ENCODE measurements around the gene COG3. TPM values are rescaled to one million over a fixed set of nuclear protein-coding genes. Genes with fewer than 3 reads are reported as not detected.

The COG3 gene
- total and polyA plus RNA-seq, 5 experiments from 2014 or later, result 22.2 to 48.9 (median 29.9) TPM

DNA sequence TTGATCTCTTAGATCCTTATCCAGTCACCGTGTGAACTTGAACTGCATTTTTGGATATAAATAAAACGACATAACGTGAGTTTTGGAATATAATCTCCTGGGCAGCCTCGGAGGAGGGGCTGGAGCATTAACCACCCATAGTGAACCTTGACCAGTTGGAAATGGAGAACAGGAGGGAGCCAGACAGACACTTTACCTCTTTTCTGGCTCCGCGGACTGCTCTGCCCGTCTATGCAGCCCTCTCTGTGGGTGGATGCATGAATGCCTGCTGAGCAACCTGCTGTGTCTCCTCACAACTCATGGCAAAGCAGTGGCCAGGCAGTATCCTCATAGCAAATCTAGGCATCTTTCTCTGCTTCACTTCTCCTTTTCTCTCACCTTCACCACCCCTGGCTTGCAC lies 10.5 kb upstream of the COG3 start:
- H3K27ac Mint-ChIP-seq, result no peak overlapping the region
- no peak for DNase-seq
- peaks cover 0 to 6% (median 0%) of the 10 kb centered on the region in 4 donors for H3K4me1 Mint-ChIP-seq
- H3K27me3 Mint-ChIP-seq, result peaks cover 0 to 5% (median under 1%) of the 10 kb centered on the region in 5 donors
- H3K9me3 Mint-ChIP-seq, result peaks cover 0 to 12% (median 6%) of the 10 kb centered on the region in 9 donors
- ATAC-seq, result no peak
- POLR2A ChIA-PET, result interaction anchor here (0.6 kb wide), 1 partner anchor 22 kb away, joined by 5 read pairs; no protein-coding TSS in a partner anchor
- peaks cover 0 to 9% (median 6%) of the 10 kb centered on the region in 3 donors for H3K36me3 Mint-ChIP-seq
- H3K4me3 Mint-ChIP-seq, result no peak overlapping the region

DNA sequence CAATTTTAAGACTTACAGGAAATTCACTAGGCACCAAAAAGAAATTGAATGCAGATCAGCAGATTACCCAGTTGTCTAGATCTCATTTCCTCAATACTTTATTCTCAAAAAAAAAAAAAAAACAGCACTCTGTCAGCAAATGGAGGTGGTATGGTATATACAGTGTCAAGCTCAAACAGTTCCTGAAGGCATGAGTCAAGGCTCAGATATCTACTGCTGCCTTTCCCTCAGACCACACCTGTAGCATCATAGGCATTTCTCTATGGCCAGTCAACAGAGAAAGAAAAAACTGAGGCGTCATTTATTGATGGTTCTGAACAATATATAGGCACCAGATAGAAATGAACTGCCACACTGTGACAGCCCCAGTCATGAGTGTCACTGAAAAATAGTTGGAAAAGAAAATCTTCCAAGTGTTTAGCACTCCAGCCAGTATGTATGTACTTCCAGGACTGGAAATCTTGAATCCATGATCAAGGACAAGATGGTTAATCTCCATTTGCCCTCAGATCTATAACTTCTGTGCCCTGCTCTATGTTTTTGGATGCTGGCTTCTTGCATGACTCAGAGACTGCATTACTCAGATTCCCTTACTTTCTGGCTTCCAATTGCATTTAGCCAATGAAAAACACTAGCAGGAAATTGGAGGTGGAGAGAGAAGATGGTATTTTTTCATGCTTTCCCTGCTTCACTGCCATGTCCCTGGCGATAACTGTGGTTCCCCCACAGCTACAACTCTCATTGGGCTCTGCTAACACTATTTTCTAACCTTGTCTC lies 8.4 kb upstream of the COG3 start:
- peaks cover 0 to 8% (median 2%) of the 10 kb centered on the region in 5 donors for H3K27me3 Mint-ChIP-seq

DNA sequence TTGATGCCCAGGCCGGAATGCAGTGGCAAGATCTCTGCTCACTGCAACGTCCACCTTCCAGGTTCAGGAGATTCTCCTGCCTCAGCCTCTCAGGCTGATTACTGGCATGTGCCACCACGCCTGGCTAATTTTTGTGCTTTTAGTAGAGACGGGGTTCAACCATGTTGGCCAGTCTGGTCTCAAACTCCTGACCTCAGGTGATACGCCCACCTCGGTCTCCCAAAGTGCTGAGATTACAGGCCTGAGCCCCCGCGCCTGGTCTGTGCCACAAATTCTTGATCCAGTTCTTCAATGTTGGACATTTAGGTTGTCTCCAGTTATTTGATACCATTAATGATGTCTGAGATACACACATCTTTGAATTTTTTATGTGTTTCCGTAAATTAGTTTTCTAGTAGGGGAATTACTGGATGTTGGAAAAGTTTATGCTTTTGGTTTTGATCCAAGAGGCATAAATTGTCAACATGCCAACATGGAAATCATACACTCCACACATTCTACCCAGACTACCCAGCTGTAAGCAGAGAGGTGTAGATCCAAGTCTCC lies 525 bp upstream of the COG3 start:
- ATAC-seq (no peak), DNase-seq (no peak)
- POLR2A ChIA-PET, result interaction anchor here (0.6 to 4.2 kb wide), 6 partner anchors 10 to 588 kb away, joined by 3 to 43 read pairs (median 9); partner anchors contain the start of genes SLC25A30, TPT1 and ZC3H13
- H3K9me3 Mint-ChIP-seq, result peaks cover 0 to 3% (median 0%) of the 10 kb centered on the region in 9 donors
- peak overlapping the region; percentile 89 to 97 (median 92) for H3K4me3 Mint-ChIP-seq
- peaks cover 0 to 4% (median 3%) of the 10 kb centered on the region in 3 donors for H3K36me3 Mint-ChIP-seq
- peaks cover 20 to 53% (median 48%) of the 10 kb centered on the region in 4 donors for H3K4me1 Mint-ChIP-seq
- peaks cover 0 to 3% (median 0%) of the 10 kb centered on the region in 5 donors for H3K27me3 Mint-ChIP-seq
- peak overlapping the region; percentile 87 to 98 (median 96) for H3K27ac Mint-ChIP-seq

More for the DNA sequence above, 8.4 kb upstream of the COG3 start:
- Mint-ChIP-seq H3K4me3 (no peak overlapping the region), H3K27ac (no peak overlapping the region), H3K9me3 (peaks cover 0 to 12% (median 7%) of the 10 kb centered on the region in 9 donors), H3K4me1 (peaks cover 0 to 6% (median 0%) of the 10 kb centered on the region in 4 donors), H3K36me3 (peaks cover 0 to 13% (median 6%) of the 10 kb centered on the region in 3 donors)
- ATAC-seq, result no peak
- no peak for DNase-seq
- POLR2A ChIA-PET, result no interaction called here

DNA sequence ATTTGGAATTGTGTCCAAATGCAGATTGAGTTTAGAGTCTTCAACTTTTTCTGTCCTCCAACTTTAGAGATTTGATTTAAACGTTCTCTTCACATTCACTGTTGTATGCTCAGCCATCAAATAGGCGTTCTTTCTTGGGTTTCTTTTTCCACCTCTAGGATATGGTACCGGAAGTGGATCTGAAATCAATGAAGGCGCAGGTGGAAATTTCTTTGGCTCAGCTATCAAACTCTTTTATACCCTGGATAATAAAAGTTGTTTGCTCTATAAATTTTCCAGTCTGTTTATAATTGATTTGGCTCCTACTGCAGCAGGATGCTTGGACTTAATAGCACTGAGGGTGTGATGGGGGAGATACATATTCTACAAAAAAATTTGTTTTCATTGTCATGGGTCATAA lies 1.6 kb downstream of the COG3 start:
- Mint-ChIP-seq H3K9me3 (no peaks in the 10 kb centered on the region), H3K36me3 (peaks cover 0 to 4% (median 0%) of the 10 kb centered on the region in 3 donors), H3K27me3 (no peaks in the 10 kb centered on the region), H3K4me1 (peaks cover 21 to 70% (median 64%) of the 10 kb centered on the region in 4 donors), H3K4me3 (peak overlapping the region; percentile 71 to 97 (median 91)), H3K27ac (peak overlapping the region; percentile 57 to 98 (median 94))
- DNase-seq (no peak), ATAC-seq (no peak)
- POLR2A ChIA-PET, result no interaction called here

DNA sequence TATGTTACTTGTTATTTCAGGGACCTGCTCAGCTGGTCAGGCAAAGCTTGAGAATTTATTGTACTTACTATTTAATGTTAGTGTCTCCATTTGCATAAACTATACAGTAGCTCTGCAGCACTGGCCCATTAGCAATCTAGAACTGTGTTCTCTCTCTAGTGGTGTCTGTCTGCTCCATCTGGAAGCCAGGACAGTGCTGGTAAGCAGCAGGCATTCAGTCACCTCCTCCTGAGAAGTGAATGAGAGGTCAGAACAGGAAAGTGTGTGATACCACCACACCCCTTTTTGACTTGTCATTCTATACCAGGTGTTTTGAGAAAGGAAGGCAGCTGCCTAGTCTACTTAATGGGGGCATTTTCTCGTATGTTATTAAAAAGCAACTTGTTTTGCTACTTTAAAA lies 3.9 kb downstream of the COG3 start:
- DNase-seq, result no peak
- POLR2A ChIA-PET, result interaction anchor here (1.3 kb wide), 1 partner anchor 51 kb away, joined by 3 read pairs; no protein-coding TSS in a partner anchor
- Mint-ChIP-seq H3K4me1 (peaks cover 26 to 85% (median 80%) of the 10 kb centered on the region in 4 donors), H3K36me3 (peaks cover 0 to 11% (median 6%) of the 10 kb centered on the region in 3 donors), H3K4me3 (peak overlapping the region in 5 of 10 donors; percentile 1 to 60 (median 43)), H3K27me3 (no peaks in the 10 kb centered on the region), H3K27ac (peak overlapping the region in 7 of 10 donors; percentile 6 to 87 (median 51)), H3K9me3 (no peaks in the 10 kb centered on the region)
- ATAC-seq, result no peak

DNA sequence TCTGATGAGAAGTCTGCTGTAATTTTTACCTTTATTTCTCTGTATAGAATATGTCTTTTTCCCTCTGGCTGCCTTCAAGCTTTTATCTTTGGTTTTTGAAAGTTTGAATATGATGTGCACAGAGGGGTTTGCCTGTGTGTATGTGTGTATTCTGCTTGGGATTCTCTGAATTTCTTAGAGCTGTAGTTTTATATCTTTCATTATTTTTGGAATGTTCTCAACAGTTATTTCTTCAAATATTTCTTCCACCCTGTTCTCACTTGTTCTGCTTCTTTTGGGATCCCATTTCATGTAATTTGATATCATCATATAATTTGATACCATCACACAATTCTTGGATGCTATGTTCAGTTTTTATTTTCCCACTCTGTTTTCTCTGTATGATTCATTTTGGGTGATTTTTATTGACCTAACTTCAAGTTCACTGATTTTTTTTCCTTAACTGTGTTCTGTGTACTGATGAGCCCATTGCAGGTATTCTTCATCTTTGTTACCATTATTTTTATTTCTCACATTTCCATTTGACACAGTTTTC lies 7.5 kb downstream of the COG3 start:
- peak overlapping the region in 2 of 10 donors; percentile 4 to 19 for H3K27ac Mint-ChIP-seq
- ATAC-seq (no peak), DNase-seq (no peak)
- POLR2A ChIA-PET, result no interaction called here
- H3K36me3 Mint-ChIP-seq, result peaks cover 0 to 24% (median 8%) of the 10 kb centered on the region in 3 donors
- H3K4me3 Mint-ChIP-seq, result peak overlapping the region in 2 of 10 donors; percentile 10 to 21
- no peaks in the 10 kb centered on the region for H3K27me3 Mint-ChIP-seq
- no peaks in the 10 kb centered on the region for H3K9me3 Mint-ChIP-seq
- H3K4me1 Mint-ChIP-seq, result peaks cover 14 to 73% (median 68%) of the 10 kb centered on the region in 4 donors

DNA sequence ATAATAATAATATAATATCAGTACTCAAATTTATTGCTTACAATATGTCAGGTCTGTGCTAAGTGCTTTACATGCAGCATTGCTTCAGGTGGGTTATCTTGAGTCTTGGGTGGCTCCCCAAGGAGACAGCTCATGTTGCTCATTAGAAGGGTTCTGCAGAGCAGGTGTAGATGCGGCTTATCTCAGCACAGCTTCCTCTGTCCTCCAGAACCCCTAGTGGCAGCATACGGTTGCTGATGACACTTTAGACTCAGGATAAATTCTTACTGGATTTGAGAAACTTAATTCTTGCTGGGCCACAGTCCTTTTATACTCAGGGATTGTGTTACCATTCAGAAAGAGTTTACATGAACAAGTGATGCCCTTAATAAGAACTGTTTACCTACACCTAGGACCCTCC lies 8.9 kb downstream of the COG3 start:
- POLR2A ChIA-PET, result interaction anchor here (2.1 kb wide), 1 partner anchor 8 kb away, joined by 11 read pairs; the partner anchor contains the start of gene COG3
- peaks cover 11 to 59% (median 55%) of the 10 kb centered on the region in 4 donors for H3K4me1 Mint-ChIP-seq

DNA sequence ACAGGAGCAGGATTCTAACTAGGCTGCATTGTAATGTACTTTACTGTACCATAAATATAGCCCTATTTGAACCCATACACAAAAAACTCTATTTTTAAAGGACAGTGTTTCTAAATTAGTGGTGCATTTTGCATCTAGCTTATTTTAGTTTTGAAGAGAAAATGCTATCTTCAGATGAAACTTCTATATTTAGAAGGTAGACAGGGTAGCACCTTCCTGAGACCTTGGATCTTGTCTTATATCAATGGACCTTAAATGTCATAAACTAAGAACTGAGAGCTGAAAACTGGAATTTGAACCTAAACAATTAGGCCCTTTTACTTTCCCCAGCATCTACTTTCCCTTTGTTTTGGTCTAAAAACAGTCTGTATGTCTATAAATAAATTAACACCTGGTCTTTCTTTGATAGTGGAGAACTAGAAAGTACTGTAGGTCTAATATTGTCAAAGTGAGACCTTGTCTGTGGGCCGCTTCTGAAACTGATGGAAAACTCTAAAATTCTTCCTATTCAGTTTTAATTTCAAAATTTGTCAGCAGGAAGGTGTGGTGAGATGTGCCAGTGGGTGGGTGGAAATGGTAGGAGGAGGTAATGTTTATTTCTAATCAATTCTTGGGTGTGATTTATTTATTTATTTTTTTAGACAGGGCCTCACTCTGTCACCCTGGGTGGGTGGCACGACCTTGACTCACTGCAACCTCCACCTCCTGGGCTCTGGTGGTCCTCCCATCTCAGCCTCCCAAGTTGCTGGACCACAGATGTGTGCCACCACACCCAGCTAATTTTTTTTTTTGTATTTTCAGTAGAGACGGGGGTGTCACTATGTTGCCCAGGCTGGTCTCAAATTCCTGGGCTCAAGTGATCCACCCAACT lies 10.1 kb downstream of the COG3 start:
- no peak overlapping the region for H3K4me3 Mint-ChIP-seq
- H3K36me3 Mint-ChIP-seq, result peaks cover 0 to 50% (median 12%) of the 10 kb centered on the region in 3 donors
- no peak for DNase-seq
- peaks cover 9 to 58% (median 49%) of the 10 kb centered on the region in 4 donors for H3K4me1 Mint-ChIP-seq
- ATAC-seq, result no peak
- POLR2A ChIA-PET, result interaction anchor here (0.6 to 2.1 kb wide), 3 partner anchors 10 to 137 kb away, joined by 3 to 11 read pairs (median 7); partner anchors contain the start of gene COG3
- no peaks in the 10 kb centered on the region for H3K9me3 Mint-ChIP-seq
- H3K27me3 Mint-ChIP-seq, result no peaks in the 10 kb centered on the region
- peak overlapping the region in 7 of 10 donors; percentile 20 to 89 (median 49) for H3K27ac Mint-ChIP-seq

More for the DNA sequence above, 8.9 kb downstream of the COG3 start:
- DNase-seq (peak in 3 of 10 donors; percentile 9 to 34 (median 20)), ATAC-seq (peak; percentile 77 to 89)
- H3K27me3 Mint-ChIP-seq, result no peaks in the 10 kb centered on the region
- H3K36me3 Mint-ChIP-seq, result peaks cover 0 to 38% (median 8%) of the 10 kb centered on the region in 3 donors
- H3K9me3 Mint-ChIP-seq, result no peaks in the 10 kb centered on the region
- H3K27ac Mint-ChIP-seq, result peak overlapping the region in 1 of 10 donors; percentile 22
- no peak overlapping the region for H3K4me3 Mint-ChIP-seq

DNA sequence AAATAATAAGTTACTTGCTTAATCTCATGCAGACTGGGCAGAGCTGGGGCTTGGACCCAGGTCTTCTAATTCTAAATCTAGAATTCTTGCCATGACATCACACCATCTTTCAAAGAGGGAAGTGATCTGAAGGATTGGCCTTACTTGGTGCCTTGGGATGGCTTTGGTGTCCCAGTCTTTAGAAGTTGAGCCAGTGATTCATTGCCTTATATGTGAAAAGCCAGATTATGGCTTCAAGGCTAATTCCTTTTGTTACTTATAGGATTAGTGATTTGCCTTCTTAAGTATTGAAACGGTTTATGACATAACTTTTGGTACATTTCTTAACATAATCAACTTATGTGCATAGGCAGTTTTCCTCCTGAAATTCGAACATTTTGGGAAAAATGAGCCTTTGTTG lies 14.9 kb downstream of the COG3 start:
- peak overlapping the region in 1 of 10 donors; percentile 40 for H3K27ac Mint-ChIP-seq
- POLR2A ChIA-PET, result no interaction called here
- H3K36me3 Mint-ChIP-seq, result peaks cover 0 to 82% (median 15%) of the 10 kb centered on the region in 3 donors
- ATAC-seq (no peak), DNase-seq (no peak)
- peaks cover 5 to 22% (median 12%) of the 10 kb centered on the region in 4 donors for H3K4me1 Mint-ChIP-seq
- no peaks in the 10 kb centered on the region for H3K27me3 Mint-ChIP-seq
- H3K9me3 Mint-ChIP-seq, result no peaks in the 10 kb centered on the region
- no peak overlapping the region for H3K4me3 Mint-ChIP-seq

DNA sequence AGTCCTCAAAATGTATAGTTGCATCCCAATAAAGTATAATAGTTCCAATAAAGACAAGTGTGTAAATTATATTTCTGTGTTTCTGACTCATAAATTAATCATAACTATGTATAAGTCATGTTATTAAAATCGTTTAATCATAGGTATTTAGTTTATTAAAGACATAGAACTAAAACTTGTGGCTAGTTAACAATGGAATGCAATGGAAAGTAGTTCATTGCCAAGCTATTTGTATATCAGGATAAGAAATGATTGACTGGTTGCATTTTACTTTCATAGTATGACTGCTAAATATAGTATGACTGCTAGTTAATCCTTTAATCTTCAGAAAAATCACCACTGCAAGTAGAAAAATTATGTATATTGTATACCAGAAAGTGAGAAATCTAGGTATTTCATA lies 16.9 kb downstream of the COG3 start:
- Mint-ChIP-seq H3K36me3 (peaks cover 5 to 73% (median 17%) of the 10 kb centered on the region in 3 donors), H3K4me3 (no peak overlapping the region), H3K27me3 (no peaks in the 10 kb centered on the region), H3K9me3 (no peaks in the 10 kb centered on the region), H3K27ac (peak overlapping the region in 2 of 10 donors; percentile 7 to 59), H3K4me1 (peaks cover 0 to 12% (median 5%) of the 10 kb centered on the region in 4 donors)
- no peak for ATAC-seq
- POLR2A ChIA-PET, result interaction anchor here (1.5 kb wide), 1 partner anchor 110 kb away, joined by 3 read pairs; no protein-coding TSS in a partner anchor
- no peak for DNase-seq

DNA sequence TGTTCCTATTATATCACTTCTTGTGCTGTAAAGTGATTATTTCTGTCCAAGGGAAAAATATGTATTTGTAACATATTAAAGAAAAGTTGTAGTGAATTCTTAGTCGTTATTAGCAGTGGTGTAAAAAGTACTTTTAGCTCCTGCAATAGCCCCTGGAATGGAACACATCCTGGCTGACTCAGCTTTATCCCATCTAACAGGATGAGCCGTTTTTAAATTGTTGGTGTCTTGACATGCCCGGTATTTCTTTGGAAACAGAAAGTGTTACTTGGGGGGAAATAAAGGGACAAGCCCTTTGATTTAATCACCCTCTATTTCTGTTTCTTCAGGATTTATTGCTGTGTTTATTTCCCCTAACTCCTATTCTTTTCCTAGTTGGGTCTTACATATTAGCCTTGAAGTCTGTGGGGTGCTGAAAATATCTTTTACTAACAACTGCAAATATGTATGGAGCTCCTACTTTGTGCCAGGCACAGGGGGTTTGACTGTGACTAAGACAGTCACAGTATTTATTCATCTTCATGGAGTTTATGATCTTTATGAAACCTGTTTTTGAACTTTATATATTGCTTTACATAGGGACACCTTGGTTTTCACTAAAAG lies 17.9 kb downstream of the COG3 start:
- no peaks in the 10 kb centered on the region for H3K27me3 Mint-ChIP-seq
- ATAC-seq, result no peak
- peaks cover 5 to 76% (median 18%) of the 10 kb centered on the region in 3 donors for H3K36me3 Mint-ChIP-seq

More for the DNA sequence above, 17.9 kb downstream of the COG3 start:
- Mint-ChIP-seq H3K9me3 (no peaks in the 10 kb centered on the region), H3K4me1 (peaks cover 0 to 12% (median 5%) of the 10 kb centered on the region in 4 donors), H3K27ac (peak overlapping the region in 4 of 10 donors; percentile 3 to 56 (median 34)), H3K4me3 (no peak overlapping the region)
- DNase-seq, result no peak
- POLR2A ChIA-PET, result interaction anchor here (0.5 to 1.5 kb wide), 2 partner anchors 68 to 111 kb away, joined by 3 read pairs; no protein-coding TSS in a partner anchor
